HG02798 (cell line): Measurements from ENCODE around the gene BSCL2.
"Not testable (repeated sequence)": the region's sequence is repeated elsewhere in the genome, so short reads cannot be mapped to it uniquely, and the experiment has no call there.

Source experiments
- ATAC-seq: cut with Tn5 transposase; IDR thresholded peaks from one replicate; pipeline ENCODE4 v1.9.1; 2021; ENCODE audit warnings: mild to moderate bottlenecking; ENCODE audit not compliant: unreplicated experiment, poor library complexity

The BSCL2 gene

DNA sequence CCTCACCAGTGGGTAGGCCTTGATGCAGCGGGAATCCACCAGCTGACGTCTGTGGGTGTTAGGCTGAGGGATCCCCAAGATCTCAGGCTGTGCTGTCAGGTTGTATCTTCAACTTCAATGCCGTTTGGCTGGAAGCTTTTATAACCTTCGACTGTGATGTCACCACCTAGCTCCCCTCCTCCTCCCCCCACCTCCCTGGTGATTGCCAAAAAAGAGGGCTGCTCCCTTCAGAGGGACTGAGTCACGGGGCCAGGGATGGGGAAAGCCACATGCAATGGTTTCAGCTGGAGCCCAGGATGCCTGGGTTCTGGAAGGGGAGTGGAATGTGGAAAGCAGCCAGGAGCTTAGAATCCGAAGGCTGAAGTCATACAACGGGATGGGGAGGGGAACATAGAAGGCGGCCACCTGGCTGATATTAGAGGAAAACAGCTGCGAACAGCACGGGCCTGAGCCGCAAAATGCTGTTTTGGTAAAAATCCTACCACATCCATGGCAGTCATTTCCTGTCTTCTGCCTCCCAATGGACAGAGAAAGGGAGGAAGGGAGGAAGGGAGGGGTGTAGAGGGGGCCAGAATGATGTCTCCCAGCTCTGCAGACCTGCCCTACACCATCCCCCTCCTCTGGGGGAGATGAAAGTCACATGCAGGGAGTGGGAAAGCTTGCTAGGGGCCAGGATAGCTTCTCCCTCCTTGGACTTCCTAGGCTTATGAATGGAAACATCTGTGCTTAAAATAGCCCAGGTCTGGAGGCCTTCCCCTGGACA lies 17.6 kb downstream of the BSCL2 start, which contains the start of gene LRRN4CL:
LRRN4CL (minus strand) TSS at position 110 of the 763 bp plus-strand sequence. CDS start 1,022 bp downstream, outside the sequence.
- ATAC-seq, result no peak

DNA sequence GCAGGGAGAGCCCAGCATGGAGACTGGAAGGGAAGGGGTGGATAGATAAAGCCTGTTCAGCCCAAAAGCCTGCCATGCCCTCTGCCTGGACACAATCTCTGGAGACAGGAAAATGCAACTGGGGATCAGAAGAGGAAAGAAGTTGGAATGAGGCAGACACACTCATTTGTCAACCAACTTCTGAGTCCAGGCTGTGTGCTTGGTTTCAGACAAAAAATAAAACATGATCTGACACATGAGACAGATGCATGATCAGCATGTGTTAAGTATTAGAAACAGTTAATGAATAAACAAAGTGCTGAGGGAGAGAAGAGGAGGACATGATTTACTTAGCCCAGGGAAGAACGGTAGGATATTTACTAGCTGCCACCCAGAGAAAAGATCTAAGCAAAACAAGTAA lies 18.7 kb downstream of the BSCL2 start:
- no peak for ATAC-seq

DNA sequence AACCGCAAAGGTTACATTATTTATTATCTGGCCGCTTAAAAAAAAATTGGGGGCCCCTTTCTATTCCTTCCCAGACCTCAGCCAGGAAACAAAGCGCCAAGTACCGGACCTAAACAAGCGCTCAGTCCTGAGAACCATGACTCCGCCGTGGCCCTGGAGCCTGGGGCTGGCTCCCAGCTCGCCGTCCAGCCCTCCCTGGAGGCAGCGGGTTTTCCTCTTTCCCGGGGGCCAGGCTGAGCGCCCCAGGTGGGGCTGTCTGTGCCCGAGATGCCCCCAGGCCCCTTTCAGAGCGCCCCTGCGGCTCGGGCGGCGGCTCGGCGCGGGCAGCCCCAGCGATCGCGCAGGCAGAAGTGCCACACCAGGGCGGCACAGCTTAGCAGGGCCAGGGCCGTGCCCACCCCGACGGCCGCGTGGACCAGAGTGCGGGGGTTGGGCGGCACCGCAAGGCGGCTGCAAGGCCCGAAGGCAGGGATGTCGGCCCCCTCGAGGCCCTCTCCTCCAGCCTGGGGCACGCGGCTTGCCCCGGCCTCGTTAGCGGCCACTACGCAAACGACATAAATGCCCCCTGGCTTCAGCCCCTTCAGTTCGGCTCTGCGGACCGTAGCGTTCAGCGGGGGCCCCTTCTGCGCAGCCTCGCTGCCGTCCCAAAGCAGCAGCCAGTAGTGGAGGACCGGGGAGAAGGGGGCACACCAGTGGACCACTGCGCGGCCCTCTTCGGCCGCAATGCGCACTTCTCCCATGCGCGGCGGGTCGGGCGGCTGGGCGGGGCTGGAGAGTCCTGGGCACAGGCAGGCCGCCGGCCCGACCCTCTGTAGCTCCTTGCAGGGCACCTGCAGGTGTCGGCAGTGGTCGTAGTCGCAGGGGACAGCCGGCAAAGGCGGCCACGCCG lies 19.5 kb downstream of the BSCL2 start:
- ATAC-seq, result no peak

DNA sequence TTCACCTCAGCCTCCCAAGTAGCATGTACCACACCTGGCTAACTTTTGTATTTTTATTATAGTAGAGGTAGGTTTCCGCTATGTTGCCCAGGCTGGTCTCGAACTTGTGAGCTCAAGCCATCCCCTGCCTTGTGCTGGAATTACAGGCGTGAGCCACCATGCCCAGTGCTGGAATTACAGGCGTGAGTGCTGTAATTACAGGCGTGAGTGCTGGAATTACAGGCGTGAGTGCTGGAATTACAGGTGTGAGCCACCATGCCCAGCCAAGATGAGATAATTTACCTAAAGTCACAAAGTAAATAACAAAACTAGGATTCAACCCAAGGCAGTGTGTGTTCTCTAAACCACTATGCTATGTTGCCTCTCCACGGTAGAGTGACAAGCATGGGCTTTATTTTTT lies 24.7 kb downstream of the BSCL2 start:
- ATAC-seq, result no peak

DNA sequence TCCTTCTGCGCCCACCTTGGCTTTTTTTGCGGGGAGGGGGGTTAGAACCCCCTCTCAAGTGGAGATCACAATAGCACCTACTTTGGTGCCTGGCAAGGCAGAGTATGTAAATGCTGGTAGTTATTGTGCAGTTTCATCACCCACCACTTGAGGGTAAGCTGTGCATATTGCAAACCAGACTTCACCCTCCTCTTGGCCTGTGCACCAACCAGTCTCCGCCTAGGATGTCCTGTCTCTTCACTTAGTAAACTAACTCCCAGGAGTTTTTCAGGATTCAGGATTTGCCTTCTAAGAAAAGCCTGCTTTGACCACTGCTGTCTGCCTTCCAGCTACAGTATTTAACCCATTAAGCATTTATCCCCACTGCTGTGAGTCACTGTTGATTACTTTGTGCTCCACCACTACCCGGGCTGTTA lies 26.4 kb downstream of the BSCL2 start:
- ATAC-seq, result peak; percentile 61

DNA sequence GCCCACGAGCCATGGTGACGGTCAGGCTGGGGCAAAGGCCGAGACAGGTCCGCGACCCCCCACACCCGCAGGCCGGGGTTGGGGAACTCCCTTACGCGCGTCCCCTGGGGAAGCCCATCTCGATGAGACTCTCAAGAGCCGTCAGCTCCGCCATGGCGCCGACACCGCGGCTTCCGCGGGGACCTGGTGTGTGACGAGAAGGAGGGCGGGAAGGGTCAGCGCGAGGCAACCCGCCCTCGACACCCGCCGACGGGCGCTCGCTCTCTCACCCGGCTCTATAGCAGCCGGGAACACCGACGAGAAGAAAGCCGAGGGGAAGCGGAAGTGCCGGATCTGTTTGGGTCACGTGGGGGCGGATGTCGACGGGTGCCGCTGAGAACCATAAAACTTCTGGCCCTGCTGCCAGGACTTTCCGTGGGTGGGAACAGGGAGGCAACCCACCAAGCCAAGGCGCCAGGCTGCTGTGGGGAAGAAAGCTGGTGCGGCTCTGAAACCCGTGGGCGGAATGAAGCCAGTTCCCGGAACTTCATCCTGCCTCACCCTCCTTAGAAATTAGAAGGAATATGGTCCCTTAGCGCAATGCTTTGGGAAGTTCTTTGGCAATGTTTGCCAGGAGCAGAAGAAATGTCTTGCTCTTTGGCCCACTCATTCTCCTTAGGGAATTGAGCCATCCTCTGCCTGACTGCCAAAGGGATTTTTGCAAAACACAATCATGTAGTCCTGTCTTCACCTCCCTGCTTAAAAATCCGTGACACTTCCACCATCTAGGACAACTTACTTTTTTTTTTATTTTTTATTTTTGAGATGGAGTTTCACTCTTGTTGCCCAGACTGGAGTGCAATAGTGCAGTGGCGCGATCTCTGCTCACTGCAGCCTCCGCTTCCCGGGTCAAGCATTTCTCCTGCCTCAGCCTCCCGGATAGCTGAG lies 28.2 kb downstream of the BSCL2 start, which contains the start of gene UBXN1:
UBXN1 (minus strand) TSS at position 304 of the 927 bp plus-strand sequence; CDS start at position 154, 150 bp downstream.
- ATAC-seq, result peak; percentile 80

DNA sequence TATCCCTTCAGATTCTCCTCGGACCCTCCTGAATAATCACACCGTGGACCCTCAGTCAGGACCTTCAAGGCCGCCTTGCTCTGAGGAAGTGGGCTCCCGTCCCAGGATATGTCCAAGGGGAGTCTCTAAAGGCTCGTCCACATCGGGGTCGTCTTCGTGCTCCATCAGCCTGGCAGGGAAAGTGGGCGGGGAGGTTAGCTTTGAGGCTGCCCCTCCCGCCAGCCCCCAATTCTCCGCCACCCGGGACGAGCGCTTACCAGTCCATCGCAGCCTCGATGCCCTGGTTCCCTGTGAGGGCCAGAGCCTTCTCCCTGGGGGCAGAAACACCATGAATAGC lies 28.8 kb downstream of the BSCL2 start:
- no peak for ATAC-seq

DNA sequence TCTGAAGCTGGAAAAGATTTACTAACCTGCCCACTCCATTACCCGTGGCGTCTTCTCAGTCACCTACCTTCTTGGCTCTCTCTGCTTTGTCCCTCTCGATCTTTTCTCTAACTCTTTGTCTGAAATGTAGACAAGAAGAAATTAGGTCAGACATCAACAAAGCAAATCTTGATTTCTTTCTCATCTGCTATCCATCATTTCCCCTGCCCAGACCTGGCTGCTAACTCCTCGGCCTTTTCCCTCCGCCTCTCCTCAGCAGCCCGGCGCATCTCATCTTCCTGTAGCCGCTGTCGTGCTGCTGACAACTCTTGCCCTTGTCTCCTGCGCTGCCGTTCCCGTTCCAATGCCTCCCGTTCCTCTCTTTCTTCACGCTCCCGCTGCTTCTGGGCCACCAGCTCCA lies 29.5 kb downstream of the BSCL2 start:
- ATAC-seq, result no peak

DNA sequence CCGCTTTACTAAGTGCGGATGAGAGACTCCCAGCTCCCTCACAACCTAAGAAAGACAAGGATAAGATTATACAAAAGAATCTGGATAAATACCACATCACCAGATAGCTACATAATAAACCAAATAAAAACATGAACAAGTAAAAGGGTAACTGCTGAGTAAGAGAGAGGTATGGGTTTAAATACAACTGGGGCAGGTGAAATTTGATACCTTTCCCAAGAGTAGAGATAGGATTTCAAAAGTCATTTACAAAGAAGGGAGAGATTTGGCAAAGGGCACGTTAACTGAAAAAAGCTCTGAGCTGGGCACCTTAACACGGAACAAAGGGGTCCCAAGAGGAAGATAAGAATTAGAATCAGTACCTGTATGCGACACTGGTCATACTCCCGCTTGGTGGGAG lies 30.1 kb downstream of the BSCL2 start:
- ATAC-seq, result no peak

DNA sequence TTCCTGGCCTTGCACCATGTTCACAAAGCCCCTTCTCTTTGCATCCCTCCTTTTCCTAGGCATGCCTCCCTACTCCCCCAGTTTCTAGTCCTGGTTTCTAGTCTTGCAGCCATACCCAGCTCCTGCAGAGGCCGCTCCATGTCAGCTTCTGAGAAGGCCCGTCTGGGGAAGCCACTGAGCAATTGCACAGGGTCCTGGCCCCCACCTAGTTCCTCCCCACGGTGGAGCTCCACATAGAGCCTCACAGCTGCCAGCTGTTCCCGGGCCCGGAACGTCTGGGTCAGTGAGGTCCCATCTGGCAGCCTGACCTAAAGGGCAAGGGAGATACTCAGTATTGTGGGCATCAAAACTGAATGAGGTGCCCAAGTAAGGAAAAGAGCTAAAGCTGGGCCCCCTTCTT lies 30.5 kb downstream of the BSCL2 start:
- no peak for ATAC-seq

DNA sequence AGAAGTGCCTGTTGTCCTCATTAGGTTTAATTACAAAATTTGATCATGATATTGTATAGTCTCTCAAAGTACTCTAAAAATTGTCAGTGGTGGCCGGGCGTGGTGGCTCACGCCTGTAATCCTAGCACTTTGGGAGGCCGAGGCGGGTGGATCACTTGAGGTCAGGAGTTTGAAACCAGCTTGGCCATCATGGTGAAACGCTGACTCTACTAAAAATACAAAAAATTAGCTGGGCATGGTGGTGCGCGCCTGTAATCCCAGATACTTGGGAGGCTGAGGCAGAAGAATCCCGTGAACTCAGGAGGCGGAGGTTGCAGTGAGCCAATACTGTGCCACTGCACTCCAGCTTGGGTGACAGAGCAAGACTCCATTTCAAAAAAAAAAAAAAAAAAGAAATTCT lies 31.8 kb downstream of the BSCL2 start:
- ATAC-seq, result not testable (repeated sequence)

DNA sequence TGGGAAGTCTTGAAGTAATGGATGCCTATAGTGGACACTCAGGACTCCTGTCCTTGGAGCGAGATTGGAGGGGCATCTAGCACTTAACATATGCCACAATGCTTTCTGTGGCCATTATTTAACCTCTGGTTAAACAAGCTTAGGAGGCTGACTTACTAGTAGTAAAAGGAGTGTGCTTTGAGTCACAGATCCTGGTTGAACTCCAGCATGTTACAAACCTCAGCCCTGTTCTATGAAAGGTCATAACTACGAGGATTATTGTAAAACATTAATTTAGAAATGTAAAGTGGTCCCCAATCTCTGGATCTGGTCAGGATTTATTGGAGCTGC lies 34.1 kb downstream of the BSCL2 start:
- ATAC-seq, result no peak

DNA sequence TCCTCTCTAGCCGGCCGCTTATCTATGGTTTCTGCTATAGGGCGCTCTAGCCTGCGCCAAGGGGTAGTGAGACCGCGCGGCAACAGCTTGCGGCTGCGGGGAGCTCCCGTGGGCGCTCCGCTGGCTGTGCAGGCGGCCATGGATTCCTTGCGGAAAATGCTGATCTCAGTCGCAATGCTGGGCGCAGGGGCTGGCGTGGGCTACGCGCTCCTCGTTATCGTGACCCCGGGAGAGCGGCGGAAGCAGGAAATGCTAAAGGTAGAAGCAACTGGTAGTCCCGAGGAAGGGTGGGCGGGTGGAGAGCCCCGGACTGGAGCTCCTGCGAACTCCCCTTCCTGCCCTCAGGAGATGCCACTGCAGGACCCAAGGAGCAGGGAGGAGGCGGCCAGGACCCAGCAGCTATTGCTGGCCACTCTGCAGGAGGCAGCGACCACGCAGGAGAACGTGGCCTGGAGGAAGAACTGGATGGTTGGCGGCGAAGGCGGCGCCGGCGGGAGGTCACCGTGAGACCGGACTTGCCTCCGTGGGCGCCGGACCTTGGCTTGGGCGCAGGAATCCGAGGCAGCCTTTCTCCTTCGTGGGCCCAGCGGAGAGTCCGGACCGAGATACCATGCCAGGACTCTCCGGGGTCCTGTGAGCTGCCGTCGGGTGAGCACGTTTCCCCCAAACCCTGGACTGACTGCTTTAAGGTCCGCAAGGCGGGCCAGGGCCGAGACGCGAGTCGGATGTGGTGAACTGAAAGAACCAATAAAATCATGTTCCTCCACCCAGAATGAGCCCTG lies 35.4 kb downstream of the BSCL2 start, which contains the start of the genes LBHD1 and UQCC3:
LBHD1 (minus strand) TSS at position 660 of the 782 bp plus-strand sequence. CDS start 2,236 bp downstream, outside the sequence.
UQCC3 (plus strand) TSS at position 66 of the 782 bp plus-strand sequence; CDS start at position 139, 73 bp downstream.
- peak; percentile 56 for ATAC-seq

DNA sequence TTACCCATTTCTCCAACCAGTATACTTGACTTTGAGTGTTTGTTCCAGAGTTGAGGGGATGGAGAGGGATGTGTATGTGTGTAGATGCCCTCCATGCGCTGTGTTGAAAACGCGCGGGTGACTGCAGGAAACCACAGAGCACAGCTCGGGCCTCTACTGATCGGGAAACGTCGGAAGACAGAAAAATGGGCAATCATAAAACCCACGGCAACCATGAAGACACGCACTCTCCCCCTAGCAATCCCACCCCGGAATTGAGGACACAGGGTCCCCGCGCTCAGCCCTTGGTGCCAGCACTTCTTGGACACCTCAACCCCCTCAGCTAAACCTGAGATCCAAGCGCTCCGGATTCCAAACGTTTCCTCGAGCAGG lies 36.0 kb downstream of the BSCL2 start:
- peak; percentile 1 for ATAC-seq

DNA sequence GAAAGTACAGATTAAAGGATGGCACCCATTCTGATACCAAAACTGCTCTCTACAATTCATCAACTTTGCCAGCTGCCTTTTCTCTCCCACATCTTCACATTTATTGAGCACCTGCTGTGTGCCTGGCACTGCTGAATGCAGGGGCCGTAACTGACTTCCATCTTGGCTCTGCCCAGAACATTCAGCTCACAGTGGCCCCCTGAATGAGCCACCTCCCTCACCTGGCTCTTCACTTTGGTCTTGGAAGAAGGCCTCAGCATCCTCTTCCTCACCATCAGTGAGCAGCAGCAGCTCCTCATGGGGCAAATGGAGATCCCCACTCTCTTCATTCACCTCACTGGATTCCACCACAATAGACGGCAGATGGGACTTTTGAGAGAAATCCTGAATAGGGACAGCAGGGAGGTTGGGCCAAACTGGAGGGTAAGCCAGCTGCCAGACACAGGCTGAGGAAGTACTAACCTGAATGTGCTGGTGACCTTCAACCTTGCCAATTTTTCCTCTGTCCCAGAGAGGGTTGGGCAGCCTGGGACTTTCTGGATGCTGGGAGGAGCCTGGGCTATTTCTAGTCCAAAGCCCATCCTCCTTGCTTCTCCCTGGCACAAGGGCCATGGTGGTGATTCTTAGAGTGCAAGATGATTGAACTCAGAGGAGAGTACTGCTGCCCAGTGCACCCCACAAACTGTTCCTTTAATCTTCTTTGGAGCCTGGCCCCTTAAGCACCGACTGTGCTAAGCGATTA lies 37.6 kb downstream of the BSCL2 start:
- no peak for ATAC-seq

DNA sequence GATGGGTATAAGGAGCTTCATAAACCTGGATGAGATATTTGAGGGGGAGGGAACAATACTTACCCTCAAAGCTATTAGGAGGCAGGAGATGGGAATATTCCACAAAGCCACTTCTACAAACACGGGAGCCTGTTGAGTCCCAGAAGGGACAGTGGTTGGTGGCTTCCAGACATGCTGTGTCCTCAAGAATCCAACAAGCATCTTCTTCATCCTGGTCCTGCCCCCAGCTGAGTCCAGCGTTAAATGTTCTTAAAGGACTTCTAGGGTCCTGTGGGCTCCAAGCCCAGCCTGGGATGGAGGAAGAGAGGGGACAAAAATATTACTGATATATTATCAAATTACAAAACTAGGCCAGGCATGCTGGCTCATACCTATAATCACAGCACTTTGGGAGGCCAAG lies 39.8 kb downstream of the BSCL2 start:
- no peak for ATAC-seq

DNA sequence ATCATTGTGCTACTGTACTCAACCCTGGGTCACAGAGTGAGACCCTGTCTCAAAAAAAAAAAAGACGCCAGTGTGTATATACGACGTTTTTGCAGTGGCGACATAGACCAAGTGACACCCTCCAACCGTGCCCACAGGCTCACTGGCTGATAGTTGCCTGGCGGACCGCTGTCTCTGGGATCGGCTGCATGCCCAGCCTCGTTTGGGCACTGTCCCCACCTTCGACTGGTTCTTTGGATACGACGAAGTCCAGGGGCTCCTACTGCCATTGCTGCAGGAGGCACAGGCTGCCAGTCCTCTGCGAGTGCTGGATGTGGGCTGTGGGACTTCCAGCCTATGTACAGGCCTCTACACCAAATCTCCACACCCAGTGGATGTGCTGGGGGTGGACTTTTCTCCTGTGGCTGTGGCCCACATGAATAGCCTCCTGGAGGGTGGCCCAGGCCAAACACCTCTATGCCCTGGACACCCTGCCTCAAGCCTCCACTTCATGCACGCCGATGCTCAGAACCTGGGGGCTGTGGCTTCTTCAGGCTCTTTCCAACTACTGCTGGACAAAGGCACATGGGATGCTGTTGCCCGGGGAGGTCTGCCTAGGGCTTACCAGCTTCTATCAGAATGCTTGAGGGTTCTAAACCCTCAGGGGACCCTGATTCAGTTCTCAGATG lies 40.8 kb downstream of the BSCL2 start:
- ATAC-seq, result no peak

DNA sequence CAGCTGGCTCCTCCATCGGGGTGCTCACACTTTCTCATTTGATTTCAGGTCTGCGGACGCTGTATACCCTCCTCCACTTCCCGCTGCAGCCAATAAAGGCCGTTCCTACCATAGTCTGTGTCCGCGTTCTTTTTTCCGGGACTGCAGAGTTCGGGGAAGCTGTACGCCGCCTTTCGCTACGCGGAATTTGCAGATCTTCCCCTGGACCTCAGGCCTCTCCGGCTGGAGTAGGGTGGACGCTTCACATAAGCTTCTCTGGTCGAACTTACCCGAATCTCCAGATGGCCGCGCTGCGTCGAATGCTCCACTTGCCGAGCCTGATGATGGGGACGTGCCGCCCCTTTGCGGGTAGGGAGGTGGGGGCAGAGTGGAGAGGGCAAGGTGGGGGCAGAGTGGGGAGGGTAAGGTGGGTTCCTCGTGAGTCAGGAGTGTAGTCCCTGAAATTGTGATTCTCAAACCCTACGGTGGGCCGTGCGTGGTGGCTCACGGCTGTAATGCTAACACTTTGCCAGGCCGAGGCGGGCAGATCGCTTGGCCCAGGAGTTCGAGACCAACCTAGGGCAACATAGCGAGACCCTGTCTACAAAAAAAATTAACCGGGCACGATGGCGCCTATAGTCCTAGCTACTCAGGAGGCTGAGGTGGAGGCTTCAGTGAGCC lies 41.5 kb downstream of the BSCL2 start:
- ATAC-seq, result peak; percentile 14
